Measurements from ENCODE around the gene TLE2.
"Not testable (repeated sequence)": the region's sequence is repeated elsewhere in the genome, so short reads cannot be mapped to it uniquely, and the experiment has no call there.

Gene TLE2

DNA sequence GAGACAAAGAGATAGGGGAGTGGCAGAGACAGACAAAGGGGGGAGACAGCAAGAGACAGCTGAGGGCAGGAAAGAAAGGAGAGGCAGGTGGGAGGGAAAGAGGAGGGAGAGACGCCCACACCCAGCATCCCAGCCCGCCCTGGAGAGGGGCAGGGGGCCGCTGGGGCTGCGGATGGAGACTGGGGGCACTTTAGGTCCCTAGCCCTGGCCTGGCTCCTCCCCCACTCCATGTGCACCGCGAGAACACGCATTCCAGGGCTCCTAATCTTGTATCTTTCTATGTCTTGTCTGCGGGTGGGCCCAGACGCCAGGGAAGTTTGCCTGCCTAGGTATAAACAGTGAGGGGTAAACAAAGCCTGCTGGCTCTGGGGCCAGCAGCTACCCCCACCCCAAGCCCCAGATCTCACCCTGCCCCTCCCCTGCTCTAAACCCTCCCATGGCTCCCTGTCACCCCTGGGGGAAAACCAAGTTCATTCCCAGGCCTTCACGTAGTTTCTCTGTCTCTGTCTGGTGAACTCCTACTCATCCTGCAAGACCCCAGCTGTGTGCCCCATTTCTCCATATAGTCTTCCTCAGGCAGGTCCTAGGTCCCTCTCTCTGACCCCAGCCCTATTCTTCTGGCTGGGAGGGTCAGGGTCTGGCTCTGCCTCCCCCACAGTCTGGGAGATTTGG lies 27.5 kb upstream of the TLE2 start:
- FAIRE-seq (no peak), DNase-seq (ENCODE audit: low spot score) (no peak)

DNA sequence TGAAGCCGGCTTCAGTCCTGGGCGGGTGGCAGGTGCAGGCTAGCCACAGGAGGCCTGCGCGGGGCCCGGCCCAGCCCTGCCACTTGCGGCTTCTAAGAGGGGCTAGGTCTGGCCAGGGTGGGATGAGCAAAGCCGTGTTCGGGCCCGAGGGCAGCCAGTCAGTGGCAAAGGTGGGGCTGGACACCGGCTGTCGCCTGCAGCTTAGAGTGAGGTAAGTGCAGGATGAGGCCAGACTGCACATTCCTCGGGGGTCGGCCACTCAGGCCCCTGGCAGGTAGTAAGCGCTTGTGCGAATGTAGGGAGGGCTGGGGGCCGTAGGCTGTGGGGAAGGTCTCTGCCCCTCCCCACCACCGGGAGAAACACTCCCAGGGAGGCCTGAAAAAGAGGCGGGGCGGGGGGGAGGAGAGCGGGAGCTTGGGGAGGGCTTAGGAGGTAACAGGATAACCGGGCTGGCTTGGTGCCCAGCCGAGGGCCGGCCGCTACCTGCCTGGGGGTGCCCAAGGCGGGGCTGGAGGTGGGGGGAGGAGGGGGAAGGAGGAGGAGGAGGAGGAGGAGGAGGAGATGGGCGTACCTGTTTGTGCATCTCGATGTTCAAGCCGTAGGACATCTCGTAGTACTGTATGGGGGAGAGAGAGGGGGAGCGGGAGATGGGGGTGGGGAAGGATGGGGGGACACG lies 26.8 kb upstream of the TLE2 start:
- no peak for DNase-seq (ENCODE audit: low spot score)
- FAIRE-seq: no peak

DNA sequence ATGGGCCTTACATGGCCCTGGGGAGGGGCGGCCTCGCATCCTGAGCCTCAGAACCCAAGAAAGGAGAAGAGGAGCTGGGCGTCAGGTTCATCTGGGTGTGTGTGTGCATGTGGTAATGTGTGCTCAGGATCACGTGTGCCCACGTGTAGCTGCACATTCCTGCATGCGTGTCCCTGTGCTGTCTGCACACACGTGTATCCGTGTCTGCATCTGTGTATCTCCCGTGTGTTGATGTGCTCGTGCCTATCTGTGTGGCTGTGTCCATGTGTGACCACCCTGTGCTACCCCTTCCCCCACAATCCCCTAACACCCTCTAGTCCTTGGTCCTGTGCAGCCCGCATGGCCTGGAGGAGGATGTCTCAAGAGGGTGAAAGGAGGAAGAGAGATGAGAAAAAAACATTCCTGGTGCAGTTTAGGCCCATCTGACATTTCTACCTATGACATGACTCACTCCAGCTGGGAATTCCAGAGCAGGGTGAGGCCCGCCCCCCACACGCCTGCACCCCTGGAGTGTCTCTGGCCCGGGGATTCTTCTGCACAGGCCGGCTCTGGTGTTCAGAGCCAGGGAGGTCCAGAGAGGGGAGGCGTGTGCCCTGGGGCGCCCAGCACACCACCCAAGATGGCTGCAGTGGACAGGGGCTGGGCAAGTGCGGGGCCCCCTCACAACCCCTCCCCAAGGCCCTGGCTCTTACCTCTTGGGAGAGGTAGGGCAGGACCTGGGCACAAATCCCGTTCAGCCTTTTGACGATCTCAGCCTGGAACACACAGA lies 26.1 kb upstream of the TLE2 start:
- DNase-seq (ENCODE audit: low spot score) (no peak), FAIRE-seq (no peak)

DNA sequence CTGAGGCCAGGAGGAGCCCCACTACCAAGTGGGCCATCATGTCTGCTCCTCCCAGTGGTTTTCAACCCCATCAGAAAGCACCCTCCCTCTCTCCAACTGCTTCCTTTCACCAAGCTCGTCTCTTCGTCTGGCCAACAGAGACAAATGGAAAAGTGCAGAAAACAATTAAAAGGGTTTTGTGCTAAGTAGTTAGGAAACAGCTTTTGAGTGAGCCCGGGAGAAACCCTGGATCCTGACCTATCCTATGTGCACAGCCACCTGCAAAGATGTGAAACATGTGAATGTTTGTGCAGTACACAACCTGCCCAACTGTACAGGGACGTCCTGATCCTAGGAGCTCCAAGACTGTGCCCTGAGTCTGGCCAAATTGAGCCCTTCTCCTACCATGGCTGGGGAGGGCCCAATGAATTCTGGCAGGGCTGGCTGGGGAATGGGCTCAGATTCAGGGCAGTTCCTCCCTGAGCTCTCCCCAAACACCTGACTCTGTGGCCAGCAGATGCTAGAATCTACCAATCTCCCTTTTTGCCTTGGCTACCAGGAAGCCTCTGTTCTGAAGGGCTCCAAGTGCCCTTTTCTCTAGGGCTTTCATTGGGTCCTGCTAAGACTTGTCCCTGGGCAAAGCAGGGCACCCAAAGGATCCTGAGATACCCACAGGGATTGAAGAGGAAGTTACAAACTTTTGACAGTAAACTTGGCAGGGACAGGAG lies 25.3 kb upstream of the TLE2 start:
- DNase-seq (ENCODE audit: low spot score) (no peak), FAIRE-seq (no peak)

DNA sequence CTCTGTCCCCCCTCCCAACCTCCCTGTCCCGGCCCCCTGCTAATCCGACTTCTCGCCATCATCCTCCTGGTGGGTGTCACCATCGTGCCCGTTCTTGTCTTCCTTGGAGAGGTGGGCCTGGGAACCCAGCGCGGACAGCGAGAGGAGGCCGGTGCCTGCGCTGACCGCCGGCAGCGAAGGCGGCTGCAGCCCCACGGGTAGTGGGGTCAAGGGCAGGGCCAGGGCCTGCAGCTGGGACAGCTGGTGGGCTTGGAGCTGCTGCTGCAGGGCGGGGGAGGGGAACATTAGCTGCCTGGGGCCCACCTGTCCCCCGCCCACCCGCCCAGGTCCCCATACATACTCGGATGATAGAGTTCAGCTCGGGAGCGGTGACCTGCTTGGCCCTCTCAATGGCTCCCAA lies 24.7 kb upstream of the TLE2 start:
- no peak for DNase-seq (ENCODE audit: low spot score)
- FAIRE-seq: no peak

DNA sequence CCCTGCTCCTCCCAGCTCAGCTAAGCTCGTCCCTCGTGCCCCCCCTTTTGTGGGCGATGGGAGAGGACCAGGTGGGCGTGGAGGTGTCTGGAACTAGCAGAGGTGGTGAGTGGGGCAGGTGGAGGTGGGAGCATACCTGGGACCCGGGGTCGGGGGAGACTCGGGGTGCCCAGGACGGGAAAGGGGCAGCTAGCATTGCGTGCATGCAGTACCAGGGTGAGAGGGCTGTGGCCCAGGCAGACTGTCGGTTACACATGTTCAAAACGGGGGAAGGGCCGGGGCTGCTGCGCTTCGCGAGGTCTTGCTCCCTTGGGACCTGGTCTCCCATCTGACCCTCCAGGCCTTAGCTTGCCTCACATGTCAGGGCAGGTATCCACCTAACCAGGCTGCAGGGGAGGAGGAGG lies 24.1 kb upstream of the TLE2 start:
- DNase-seq (ENCODE audit: low spot score): no peak
- FAIRE-seq: no peak

DNA sequence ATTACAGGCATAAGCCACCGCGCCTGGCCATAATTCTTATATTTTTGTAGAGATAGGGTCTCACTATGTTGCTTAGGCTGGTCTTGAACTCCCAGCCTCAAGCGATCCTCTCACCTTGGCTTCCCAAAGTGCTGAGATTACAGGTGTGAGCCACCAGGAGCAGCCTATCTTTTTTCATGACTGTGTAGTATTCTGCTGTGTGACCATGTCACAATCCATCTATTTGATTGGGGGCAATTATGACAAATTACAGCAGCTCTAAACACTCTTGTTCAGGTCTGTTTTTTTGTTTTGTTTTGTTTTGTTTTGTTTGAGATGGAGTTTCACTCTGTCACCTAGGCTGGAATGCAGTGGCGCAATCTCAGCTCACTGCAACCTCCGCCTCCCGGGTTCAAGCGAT lies 20.9 kb upstream of the TLE2 start:
- not testable (repeated sequence) for FAIRE-seq

DNA sequence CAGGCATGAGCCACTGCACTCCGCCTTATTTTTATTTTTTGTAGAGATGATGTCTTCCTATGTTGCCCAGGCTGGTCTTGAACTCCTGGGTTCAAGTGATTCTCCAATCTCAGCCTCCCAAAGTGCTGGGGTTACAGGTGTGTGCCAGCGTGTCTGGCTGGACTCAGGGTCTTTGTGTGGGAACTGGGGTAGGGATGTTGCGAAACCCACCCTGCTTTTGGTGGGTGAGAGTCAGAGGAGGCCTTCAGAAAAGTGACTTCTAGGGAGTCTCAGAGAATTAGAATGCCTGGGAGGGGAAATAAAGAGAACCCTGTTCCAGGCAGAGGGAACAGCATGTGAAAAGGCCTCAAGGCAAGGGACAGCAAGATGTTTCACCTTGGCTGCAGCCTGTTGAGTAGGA lies 20.0 kb upstream of the TLE2 start:
- FAIRE-seq: no peak
- DNase-seq (ENCODE audit: low spot score): no peak

More for the DNA sequence above, 20.9 kb upstream of the TLE2 start:
- not testable (repeated sequence) for DNase-seq (ENCODE audit: low spot score)

DNA sequence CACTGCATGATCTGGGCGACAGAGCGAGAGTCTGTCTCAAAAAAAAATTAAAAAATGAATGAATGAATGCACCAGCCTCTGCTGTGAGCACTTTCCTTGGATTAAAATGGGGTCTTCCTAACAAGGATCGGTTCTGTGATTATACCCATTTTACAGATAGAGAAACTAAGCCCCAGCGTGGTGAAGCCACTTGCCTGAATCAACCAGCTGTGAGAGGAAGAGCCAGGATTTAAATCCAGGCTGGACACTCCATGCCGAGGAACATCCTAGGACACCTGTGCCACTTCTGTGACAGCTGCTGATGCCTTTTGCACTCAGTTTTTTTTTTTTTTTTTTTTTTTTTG lies 19.1 kb upstream of the TLE2 start:
- DNase-seq (ENCODE audit: low spot score) (no peak), FAIRE-seq (no peak)

DNA sequence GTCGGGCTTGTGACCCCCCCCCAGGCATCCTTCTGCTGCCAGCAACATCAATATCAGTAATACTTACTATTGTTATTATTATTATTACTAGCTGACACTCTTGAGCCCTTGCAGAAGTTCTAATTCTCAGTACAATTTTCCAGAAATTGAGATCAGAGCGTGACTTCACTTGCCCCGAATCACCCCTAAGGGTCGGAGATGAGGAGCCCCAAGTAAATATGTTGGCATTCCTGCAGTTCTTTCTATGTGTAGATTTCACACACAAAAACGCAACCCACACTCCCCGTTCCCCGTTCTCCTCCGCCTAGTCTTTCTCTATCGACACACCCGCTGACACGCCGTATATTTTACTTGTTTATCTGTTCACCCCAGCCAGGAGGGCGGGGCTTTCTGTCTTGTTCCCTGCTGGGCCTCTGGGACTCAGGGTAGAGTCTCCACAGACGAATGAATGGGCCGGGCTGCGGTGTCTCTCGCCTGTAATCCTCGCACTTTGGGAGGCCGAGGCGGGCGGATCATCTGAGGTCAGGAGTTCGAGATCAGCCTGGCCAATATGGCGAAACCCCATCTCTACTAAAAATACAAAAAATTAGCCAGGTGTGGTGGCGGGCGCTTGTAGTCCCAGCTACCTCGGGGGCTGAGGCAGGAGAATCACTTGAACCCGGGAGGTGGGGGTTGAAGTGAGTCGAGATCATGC lies 18.6 kb upstream of the TLE2 start:
- FAIRE-seq: no peak
- DNase-seq (ENCODE audit: low spot score): no peak

DNA sequence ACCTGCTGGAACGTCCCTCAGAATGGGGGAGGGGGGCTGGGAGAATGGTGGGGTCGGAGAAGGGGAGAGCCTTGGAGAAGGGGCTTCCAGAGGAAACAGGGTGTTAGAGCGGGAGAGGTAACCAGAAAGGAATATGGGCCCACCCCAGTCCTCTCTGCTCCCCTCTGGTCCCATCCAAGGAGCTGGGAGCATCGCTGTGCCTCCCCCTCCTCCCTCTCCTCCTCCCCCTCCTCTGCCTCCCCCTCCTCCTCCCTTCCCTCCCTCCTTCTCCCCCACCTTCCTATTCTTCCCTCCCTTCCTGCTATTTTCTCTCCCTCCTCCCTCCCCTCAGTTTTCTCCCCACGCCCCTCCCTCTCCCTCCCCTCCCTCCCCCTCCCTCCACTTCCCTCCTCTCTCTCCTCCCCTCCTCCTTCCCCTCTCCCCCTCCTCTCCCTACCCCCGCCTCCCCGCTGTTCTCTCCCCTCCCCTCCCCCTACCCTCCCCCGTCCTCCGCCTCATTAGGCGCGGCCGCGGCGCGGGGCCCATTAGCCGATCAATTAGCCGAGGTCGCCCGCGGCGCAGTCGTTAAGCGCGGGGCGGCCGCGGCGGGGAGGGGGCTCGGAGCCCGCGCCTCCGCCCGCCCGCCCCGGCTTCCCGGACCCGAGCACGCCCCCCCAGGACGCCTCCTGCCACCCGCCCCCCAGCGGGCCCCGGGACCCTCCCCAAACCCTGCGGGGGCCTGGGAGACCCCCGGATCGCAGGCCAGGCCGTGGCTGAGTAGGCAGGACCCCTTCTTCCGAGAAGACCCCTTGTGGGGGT lies 17.8 kb upstream of the TLE2 start:
- DNase-seq (ENCODE audit: low spot score) (no peak), FAIRE-seq (no peak)

DNA sequence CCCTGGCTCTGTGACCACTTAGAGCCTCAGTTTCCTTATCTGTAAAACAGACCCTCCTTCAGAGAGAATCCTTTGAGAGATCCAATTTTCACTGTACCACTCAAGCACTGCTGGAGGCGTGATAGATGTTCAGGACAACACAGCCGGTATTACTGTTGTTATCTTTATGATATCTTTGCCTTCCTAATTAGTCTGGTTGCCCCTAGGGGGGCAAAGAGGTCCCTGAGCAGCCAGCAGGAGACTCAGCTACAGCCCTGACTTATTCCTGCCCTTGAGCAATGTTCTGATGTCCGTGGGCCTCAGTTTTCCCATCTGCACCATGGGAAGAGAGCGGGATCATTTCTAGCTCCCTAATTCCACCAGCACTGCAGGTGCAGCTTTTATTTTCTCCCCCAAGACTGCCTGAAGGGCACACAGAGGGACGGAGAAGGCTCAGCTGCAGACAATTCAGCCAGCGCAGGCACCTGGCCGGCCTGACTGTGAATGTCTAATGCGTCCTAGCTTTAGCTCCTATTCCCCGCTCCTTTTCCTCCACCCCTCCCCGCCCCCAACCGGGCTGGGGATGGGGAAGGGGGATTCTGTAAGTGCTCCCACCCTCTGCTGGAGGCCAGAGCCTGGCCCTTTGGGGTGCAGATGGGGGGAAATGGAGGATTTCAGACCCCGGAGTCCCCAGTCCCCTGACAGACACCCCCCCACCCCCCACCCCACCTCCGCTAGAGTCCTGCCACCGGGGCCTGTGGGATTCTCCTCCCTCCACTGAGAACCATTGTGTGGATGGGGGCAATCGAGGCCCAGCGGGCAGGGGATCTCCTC lies 17.0 kb upstream of the TLE2 start:
- FAIRE-seq (no peak), DNase-seq (ENCODE audit: low spot score) (no peak)

DNA sequence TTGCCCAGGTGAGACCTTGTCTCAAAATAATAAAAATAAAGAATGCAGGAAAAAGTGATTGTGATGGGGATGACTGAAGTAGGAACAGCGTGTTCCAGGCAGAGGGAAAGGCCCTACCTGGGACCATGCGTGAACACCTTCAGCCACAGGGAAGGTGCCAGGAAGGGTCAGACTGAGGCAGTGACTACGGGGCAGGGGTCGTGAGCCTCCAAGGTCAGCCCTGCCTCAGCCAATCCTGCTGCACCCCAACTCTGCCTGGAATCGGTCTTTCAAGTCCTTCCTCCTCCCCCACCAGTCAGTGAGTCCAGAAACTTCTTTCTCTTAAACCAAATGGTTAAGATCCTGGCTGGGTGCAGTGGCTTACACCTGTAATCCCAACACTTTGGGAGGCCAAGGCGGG lies 16.1 kb upstream of the TLE2 start:
- DNase-seq (ENCODE audit: low spot score) (no peak), FAIRE-seq (no peak)

DNA sequence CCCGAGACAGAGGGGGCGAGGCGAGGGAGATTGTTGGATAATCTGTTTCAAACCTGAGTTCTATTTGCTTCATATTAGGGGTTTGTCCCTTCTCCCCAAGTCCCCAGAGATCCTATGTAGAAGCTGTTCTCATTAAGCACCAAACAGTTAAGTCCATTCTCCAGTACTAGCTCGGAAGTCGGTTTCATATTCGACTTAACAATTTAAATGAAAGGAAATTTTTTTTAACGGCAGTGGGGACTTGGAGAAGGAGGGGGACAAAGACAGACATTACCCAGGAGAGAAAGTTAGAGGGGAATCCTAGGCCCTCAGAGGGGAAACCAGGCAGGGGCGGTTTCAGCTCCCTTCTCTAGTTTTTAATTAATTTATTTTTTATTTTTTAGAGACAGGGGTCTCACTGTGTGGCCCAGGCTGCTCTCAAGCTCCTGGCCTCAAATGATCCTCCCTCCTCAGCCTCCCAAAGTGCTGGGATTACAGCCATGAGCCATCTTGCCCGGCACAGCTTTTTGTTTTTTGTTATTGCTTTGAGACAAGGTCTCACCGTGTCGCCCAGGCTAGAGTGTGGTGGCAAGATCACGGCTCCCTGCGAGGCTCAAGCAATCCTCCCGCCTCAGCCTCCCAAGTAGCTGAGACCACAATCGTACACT lies 13.7 kb upstream of the TLE2 start:
- FAIRE-seq (no peak), DNase-seq (ENCODE audit: low spot score) (no peak)

DNA sequence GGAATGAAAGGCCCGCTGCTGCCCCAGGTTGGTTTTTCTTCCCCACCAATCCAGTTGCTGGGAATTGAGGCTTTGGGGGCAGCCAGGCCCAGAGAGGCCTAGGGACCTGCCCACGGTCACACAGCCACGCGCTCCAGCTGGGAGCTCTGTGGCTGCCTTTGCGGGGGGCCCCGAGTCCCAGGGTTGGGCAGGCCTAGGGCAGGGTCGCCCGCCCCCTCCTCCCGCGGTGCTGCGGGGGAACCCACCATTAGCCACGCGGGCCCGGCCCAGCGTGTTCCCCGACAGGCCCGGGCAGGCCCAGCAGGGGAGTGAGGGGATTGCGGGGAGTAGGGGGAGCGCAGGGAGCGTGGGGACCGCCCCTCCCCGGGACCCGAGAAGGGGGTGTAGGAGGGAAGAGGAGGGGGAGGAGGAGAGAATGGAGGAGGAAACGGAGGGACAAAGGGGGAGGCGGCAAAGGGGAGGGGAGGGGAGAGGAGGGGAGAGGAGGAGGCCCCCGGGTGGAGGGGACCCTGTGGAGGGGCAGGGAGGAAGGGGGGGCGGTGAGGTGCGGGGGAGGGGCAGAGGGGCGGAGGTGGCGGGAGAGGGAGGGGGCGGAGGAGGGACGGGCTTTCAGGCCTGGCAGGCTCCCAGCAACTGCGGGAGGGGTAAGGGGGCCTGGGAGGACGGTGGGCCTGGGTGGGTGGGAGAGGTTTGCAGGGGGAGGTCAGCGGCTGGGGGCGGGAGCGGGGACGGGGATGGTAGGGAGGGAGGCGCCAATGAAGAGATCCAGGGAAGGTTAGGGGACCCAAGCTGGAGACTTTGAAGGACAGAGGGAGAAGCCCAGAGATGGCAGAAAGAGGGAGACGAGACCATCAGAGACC lies 12.9 kb upstream of the TLE2 start:
- no peak for FAIRE-seq

DNA sequence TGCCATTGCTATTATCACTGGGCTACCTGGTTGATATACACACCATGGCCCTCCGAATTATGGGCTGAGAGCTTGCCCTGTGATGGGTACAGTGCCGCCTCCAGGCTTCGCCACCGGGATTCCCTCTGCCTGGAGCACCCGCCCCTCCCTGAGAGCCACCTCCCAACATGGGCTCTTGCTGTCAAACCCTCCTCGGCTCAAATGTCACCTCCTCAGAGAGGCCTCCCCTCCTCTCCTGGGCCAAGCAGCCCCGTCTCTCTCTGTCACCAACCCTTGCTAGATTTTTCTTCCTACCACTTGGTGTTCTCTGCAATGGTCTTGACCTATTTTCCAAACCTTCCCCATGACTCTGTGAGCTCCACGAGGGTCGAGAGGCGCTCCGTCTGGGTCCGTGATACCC lies 12.2 kb upstream of the TLE2 start:
- FAIRE-seq (no peak), DNase-seq (ENCODE audit: low spot score) (no peak)

More for the DNA sequence above, 12.9 kb upstream of the TLE2 start:
- DNase-seq (ENCODE audit: low spot score): no peak

DNA sequence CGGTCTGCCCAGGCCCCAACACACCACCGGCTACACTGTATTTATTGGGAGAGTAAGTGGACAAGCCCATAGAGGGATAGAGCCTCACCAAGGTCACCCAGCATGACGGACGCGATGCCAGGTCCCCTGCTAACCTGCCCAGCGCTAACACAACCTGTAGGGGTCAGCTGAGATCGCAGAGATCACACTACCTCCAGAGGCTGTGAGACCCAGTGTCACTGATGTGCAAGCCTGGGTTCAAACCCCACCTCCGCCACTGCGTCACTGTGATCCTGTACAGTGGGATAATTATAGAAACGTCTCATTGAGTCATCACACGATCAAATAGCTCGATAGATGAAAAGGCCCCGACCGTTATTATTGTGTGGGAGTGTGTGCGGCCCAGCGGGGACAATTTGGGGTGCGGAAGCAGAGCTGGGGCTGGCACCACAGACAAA lies 10.6 kb upstream of the TLE2 start:
- no peak for DNase-seq (ENCODE audit: low spot score)
- FAIRE-seq: no peak

DNA sequence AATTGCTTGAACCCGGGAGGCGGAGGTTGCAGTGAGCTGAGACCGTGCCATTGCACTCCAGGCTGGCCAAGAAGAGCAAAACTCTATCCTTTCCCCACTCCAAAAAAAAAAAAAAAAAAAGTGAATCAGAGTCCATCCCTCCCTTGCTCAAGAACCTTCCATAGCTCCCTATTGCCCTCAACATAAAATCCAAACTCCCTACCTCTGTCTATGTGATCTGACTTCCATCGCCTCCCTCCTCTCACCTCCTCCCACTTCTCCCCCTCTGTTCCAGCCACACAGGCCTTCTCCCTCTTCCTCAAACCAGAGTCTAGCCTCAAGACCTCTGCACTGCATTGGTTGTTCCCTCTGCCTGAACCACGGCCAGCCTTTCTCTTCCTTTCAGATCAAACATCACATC lies 10.0 kb upstream of the TLE2 start:
- FAIRE-seq: no peak

More for the DNA sequence above, 10.0 kb upstream of the TLE2 start:
- DNase-seq (ENCODE audit: low spot score): no peak

Data from RCC 7860 (cell line).